Adrenal gland (tissue), 12 donors: ENCODE measurements around the gene CELF5. TPM values are rescaled to one million over a fixed set of nuclear protein-coding genes. Genes with fewer than 3 reads are reported as not detected.
A peak's percentile ranks its signal among the peaks of the same experiment; 100 is the strongest.

Source experiments
- DNase-seq, 7 donors: peaks; one replicate each; pipeline ENCODE4 v3.0.0-alpha.2; 2019 to 2020
- H3K27ac ChIP-seq, 5 donors: fragments of 200-600 bp; sonication (generic) in 4 of 5; 1 replicate in 3 of 5; 2 replicates in 2 of 5; pipeline versions ENCODE4 v1.5.1 to v1.8.0; 2016 to 2020; ENCODE audit warnings: mild to moderate bottlenecking in 1 of 5
- H3K27me3 ChIP-seq: fragments of 200-600 bp; 2 replicates; pipeline ENCODE4 v1.8.0; 2021
- H3K36me3 ChIP-seq, 2 donors: fragments of 200-600 bp; replicated peaks in 1 of 2; 1 replicate in 1 of 2; 2 replicates in 1 of 2; pipeline versions ENCODE4 v1.5.1 to v1.8.0; 2018 to 2022
- H3K4me1 ChIP-seq, 2 donors: fragments of 200-600 bp; replicated peaks in 1 of 2; 1 replicate in 1 of 2; 2 replicates in 1 of 2; pipeline versions ENCODE4 v1.5.1 to v1.8.0; 2018 to 2021
- H3K4me3 ChIP-seq, 4 donors: fragments of 200-600 bp; sonication (generic) in 3 of 4; one replicate each; pipeline ENCODE4 v1.5.1; 2016 to 2018
- H3K9me3 ChIP-seq, 3 donors: fragments of 200-600 bp; sonication (generic) in 1 of 3; replicated peaks in 1 of 3; 1 replicate in 2 of 3; 2 replicates in 1 of 3; pipeline versions ENCODE4 v1.5.1 to v1.8.0; 2016 to 2021
- POLR2A ChIP-seq, 2 donors: fragments of 450-650 bp; IDR thresholded peaks; one replicate each; pipeline ENCODE4 v1.6.1; 2017; ENCODE audit warnings: antibody characterized with exemption in 2 of 2, mild to moderate bottlenecking in 2 of 2, moderate library complexity in 1 of 2
- WGBS, 4 donors: extraction: QIAGEN DNeasy Blood & Tissue Kit in 2 of 4; methylation state at CpG; one replicate each; pipeline versions ENCODE4 v1.1.5 to v1.1.7; 2013 to 2017; 5-methylcytosine and 5-hydroxymethylcytosine counted together
- intact Hi-C, 2 donors: fragments of 100-400 bp; cut with DNase I; formaldehyde crosslinking; loops; one replicate each; pipeline versions ENCODE4 v1.14.1 to v1.15.0; 2022 to 2023
- polyA plus RNA-seq, 3 donors: library from polyadenylated mRNA; stranded (reverse); fragments of 200-250 nt in 2 of 3; fragments of 350-450 nt in 1 of 3; fragmentation: Illumina TruSeq in 1 of 3; extraction: RNeasy Lipid Tissue Mini Kit (QIAGEN cat#74804) in 1 of 3; gene quantifications; one replicate each; pipeline ENCODE4 v1.2.3, GENCODE V29; 2013 to 2014
- total RNA-seq, 9 donors: library from RNA; depleted of rRNA in 4 of 9; stranded (reverse); fragments of >200 nt in 4 of 9; fragments of 120-200 nt in 1 of 9; fragmentation: NEBNext Ultra II Directional in 1 of 9; extraction: Animal tissue kit (Norgen Biotek cat#: 25700) in 1 of 9; gene quantifications; one replicate each; pipeline versions ENCODE4 v1.1.0 to v1.2.4, GENCODE V29; 2013 to 2023
- TF ChIP-seq, protein P1 (sequence below), 6 experiments: fragments of 450-650 bp in 4 of 6; fragments of 200-600 bp in 2 of 6; sonication (generic) in 1 of 6; IDR thresholded peaks; 1 replicate in 5 of 6; 2 replicates in 1 of 6; pipeline versions ENCODE4 v1.5.1 to v1.8.0; 2016 to 2021; ENCODE audit warnings: antibody characterized with exemption in 6 of 6, mild to moderate bottlenecking in 2 of 6, moderate library complexity in 1 of 6
- donor health status: healthy with polysubstance abuse.
- donor health status: Bipolar disorder and iron deficiency.
- donor health status: DM: yes; HTN: yes; CAD: no.
- donor health status: DM: no; HTN: no; CAD: no.
- donor health status: DM: no; HTN: no; CAD: no.
- donor health status: DM: yes; HTN: yes; CAD: no.

The CELF5 gene
- total and polyA plus RNA-seq, 12 donors, result 0.08 to 1.6 (median 0.58) TPM; not detected in 4

DNA sequence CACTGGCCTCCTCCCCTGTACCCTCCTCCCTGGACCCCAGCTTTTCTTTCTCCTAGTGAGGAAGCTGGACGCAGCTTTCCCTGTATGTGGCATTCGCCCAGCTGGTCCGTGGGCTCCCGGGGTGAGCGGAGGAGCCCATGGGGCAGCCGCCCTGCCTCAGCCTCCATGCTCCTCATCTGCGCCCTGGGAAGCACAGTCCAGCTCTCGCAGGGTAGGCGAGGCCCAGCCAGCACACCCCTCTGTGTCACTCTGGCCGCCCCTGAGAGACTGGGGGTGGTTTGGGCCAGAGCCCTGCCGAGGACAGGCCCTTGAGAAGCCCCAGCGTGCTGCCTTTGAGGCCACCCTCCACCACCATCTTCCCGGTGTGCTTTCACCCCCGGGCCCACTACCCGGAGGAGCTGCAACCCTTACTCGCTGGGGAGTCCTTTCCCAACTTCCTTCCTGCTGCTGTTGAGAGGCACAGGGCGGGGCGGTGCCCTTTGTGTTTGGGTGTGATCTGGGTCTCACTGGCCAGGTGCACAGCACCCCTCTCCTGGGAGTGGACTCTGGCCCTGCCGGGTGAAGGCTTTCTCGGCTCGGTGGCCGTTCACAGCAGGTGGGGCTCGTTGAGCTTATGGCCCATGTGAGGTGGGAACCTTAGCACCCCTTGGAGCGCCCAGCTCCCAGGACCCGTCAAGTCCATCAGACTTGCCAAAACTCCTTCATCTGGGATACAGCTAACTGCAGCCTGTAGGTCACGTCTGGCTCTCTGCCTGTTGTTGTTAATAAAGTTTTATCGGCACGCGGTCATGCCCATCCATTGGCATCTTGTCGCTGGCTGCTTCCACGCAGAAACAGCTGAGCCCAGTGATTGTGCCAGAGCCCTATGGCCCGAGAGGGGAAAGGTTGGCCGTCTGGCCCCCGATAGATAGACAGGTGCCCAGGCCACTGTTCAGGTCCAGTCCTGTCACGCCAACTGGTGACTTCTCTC, 35.5 kb upstream of the CELF5 start:
- H3K27me3 ChIP-seq, result no peaks in the 10 kb centered on the region
- no peaks in the 10 kb centered on the region for H3K9me3 ChIP-seq
- H3K27ac ChIP-seq, result peak overlapping the region in 4 of 5 donors; percentile 56 to 86 (median 66)
- peaks cover 35 to 49% of the 10 kb centered on the region in 2 donors for H3K4me1 ChIP-seq
- no peak overlapping the region for H3K4me3 ChIP-seq
- DNase-seq, result peak in 2 of 7 donors; percentile 23 to 39
- 85 to 88% (median 86%) methylated on average over 25 to 35 of the region's 35 CpGs for WGBS, 4 donors
- H3K36me3 ChIP-seq, result peaks cover 0 to 4% of the 10 kb centered on the region in 2 donors
- TF ChIP-seq POLR2A (IDR thresholded peaks at IDR 0.05), result no peak
- TF ChIP-seq, protein P1, sequence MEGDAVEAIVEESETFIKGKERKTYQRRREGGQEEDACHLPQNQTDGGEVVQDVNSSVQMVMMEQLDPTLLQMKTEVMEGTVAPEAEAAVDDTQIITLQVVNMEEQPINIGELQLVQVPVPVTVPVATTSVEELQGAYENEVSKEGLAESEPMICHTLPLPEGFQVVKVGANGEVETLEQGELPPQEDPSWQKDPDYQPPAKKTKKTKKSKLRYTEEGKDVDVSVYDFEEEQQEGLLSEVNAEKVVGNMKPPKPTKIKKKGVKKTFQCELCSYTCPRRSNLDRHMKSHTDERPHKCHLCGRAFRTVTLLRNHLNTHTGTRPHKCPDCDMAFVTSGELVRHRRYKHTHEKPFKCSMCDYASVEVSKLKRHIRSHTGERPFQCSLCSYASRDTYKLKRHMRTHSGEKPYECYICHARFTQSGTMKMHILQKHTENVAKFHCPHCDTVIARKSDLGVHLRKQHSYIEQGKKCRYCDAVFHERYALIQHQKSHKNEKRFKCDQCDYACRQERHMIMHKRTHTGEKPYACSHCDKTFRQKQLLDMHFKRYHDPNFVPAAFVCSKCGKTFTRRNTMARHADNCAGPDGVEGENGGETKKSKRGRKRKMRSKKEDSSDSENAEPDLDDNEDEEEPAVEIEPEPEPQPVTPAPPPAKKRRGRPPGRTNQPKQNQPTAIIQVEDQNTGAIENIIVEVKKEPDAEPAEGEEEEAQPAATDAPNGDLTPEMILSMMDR (IDR thresholded peaks at IDR 0.05), result no peak
- intact Hi-C loops, result no loop called here

DNA sequence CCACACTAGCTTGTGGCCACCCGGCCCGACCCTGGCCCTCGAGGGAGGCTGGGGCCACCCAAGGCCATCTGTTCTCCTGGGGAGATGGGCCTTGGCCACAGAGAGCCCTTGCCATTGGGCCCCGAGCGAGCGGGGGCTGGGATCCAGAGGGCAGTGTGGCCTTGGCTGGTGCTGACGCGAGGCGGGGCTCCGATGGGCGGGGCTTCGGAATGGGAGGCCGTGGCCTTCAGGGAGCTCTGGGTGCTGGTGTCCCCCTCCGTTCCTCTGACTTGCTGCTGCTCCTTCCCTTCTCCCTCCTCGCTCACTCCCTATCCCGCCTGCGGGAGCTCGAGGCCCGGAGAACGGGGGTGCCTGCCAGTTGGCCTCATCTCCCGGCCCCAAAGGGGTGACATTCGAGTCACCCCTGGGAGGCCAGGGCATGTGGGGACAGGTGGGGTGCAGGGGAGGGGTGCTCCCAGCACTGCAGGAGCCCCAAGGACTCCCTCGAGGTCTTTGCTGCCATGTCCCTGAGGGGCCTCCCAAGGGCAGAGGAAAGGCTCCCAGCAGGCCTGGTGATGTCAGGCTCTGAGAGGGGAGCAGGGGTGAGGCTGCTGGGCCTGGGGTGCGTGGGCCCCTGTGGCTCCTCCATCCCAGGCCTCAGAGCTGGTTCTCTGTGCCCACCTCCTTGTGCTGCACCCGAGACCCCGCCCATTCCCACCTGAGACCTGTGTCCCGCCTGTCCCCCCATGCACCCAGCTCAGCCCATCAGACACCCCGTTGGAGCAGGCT, 34.6 kb upstream of the CELF5 start:
- Histone ChIP-seq H3K27ac (peak overlapping the region; percentile 46 to 86 (median 59)), H3K4me1 (peaks cover 35 to 49% of the 10 kb centered on the region in 2 donors), H3K36me3 (peaks cover 0 to 4% of the 10 kb centered on the region in 2 donors), H3K9me3 (no peaks in the 10 kb centered on the region), H3K27me3 (no peaks in the 10 kb centered on the region), H3K4me3 (peak overlapping the region in 1 of 4 donors; percentile 35)
- WGBS, 4 donors, result 37 to 55% (median 48%) methylated on average over 10 to 28 of the region's 28 CpGs
- intact Hi-C loops, result no loop called here
- peak in 1 of 2 donors; percentile 48 for TF ChIP-seq POLR2A (IDR thresholded peaks at IDR 0.05)
- TF ChIP-seq, protein P1 (IDR thresholded peaks at IDR 0.05), result no peak
- peak; percentile 81 to 91 (median 90) for DNase-seq

DNA sequence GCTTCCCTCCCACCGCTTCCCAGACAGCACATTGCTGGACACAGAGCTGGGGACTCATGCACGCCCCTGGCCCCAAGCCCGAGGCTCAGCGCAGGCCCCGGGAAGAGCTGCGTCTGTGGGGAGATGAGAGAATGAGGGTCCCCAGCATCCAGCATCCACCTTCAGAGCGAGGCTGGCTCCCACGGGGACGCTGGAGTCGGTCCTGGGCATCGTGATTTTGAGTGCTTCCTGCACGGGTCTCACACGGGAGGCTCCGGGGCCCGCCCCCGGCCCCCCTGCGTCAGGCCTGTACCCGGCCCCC, 34.0 kb upstream of the CELF5 start:
- H3K27ac ChIP-seq, result peak overlapping the region in 4 of 5 donors; percentile 11 to 86 (median 66)
- no peaks in the 10 kb centered on the region for H3K27me3 ChIP-seq
- TF ChIP-seq, protein P1 (IDR thresholded peaks at IDR 0.05), result no peak
- no peak for TF ChIP-seq POLR2A (IDR thresholded peaks at IDR 0.05)
- peaks cover 35 to 49% of the 10 kb centered on the region in 2 donors for H3K4me1 ChIP-seq
- DNase-seq, result peak in 2 of 7 donors; percentile 41 to 43
- H3K36me3 ChIP-seq, result peaks cover 0 to 4% of the 10 kb centered on the region in 2 donors
- 40 to 71% (median 57%) methylated on average over 16 to 18 of the region's 18 CpGs; no CpG with 5 or more reads in 1 of the 4 donors for WGBS, 4 donors
- H3K9me3 ChIP-seq, result no peaks in the 10 kb centered on the region
- peak overlapping the region in 1 of 4 donors; percentile 35 for H3K4me3 ChIP-seq
- intact Hi-C loops, result no loop called here
